ENCODE data around the gene BEST4. TPM values are rescaled to one million over a fixed set of nuclear protein-coding genes. Genes with fewer than 3 reads are reported as not detected.
A peak's percentile ranks its signal among the peaks of the same experiment; 100 is the strongest.

BEST4 gene
- total and polyA plus RNA-seq, 2 donors (not counting 1 experiment from before 2014, with no cell fraction given) = 0.30 to 1.3 TPM

- peaks cover 0 to 21% of the 10 kb centered on the region in 2 experiments for H3K36me3 ChIP-seq (replicated peaks in 1 of 2; ENCODE audit: control extremely low read depth in 1 of 2, control insufficient read depth in 1 of 2, extremely low read depth in 1 of 2, insufficient read depth in 2 of 2, low read length in 1 of 2)
- CTCF ChIA-PET = interaction anchor here (1.1 to 1.7 kb wide), 2 partner anchors 13 to 77 kb away, joined by 3 to 7 read pairs; no protein-coding TSS in a partner anchor
- H3K4me3 Mint-ChIP-seq = no peak overlapping the region
Observed at GRCh38 chr1:44806025-44806703, 18.2 kb upstream of the BEST4 start.

More at GRCh38 chr1:44806025-44806703, 18.2 kb upstream of the BEST4 start:
- no peaks in the 10 kb centered on the region for H3K27me3 ChIP-seq (replicated peaks in 1 of 4; ENCODE audit: control extremely low read depth in 1 of 4, control insufficient read depth in 3 of 4, insufficient read depth in 4 of 4, low read length in 3 of 4)
- peaks cover 51 to 67% of the 10 kb centered on the region in 2 donors for H3K4me1 ChIP-seq (ENCODE audit: control insufficient read depth in 2 of 2, insufficient read depth in 2 of 2, low read length in 2 of 2)
- H4K20me1 ChIP-seq (ENCODE audit: control insufficient read depth, insufficient read depth, low read length, poor library complexity, severe bottlenecking) = no peaks in the 10 kb centered on the region
- POLR2A ChIA-PET = interaction anchor here (4.3 kb wide), 1 partner anchor 13 kb away, joined by 59 read pairs; no protein-coding TSS in a partner anchor
- TF ChIP-seq EZH2 (IDR thresholded peaks at IDR 0.05; ENCODE audit: borderline replicate concordance, insufficient read depth, low read depth, low read length, poor library complexity, severe bottlenecking) = no peak
- no peak for TF ChIP-seq CTCF (IDR thresholded peaks at IDR 0.05)
- intact Hi-C loops (cut with micrococcal nuclease) = no loop called here
- no peak overlapping the region for H3K4me2 ChIP-seq (replicated peaks; ENCODE audit: low read depth, low read length, poor library complexity, severe bottlenecking)
- peaks cover 0 to 3% (median 0%) of the 10 kb centered on the region in 3 donors for H3K9me3 ChIP-seq (ENCODE audit: control extremely low read depth in 1 of 3, control insufficient read depth in 2 of 3, insufficient read depth in 1 of 3, low read length in 2 of 3)
- H2AFZ ChIP-seq (ENCODE audit: insufficient read depth, low read depth, low read length, poor library complexity, severe bottlenecking) = no peak overlapping the region
- H3K27ac Mint-ChIP-seq = peak overlapping the region; percentile 99
- WGBS (ENCODE audit: insufficient coverage) = 99% methylated on average over 67 of the region's 70 CpGs
- peaks cover 5% of the 10 kb centered on the region for H3K79me2 ChIP-seq (ENCODE audit: control insufficient read depth, insufficient read depth, low read length)
- DNase-seq (no peak), ATAC-seq (ENCODE audit: low read depth) (no peak)
- H3K27ac ChIP-seq (ENCODE audit: low read length in 2 of 2) = peak overlapping the region; percentile 91 to 95
- H3K4me3 ChIP-seq (ENCODE audit: control extremely low read depth in 1 of 5, extremely low read depth in 1 of 5, insufficient read depth in 1 of 5, low read depth in 2 of 5, low read length in 4 of 5) = no peak overlapping the region
- no peak overlapping the region for H3K9ac ChIP-seq (ENCODE audit: low read length)
- H3K9me3 Mint-ChIP-seq (ENCODE audit: insufficient read depth) = no peaks in the 10 kb centered on the region
- H3K27me3 Mint-ChIP-seq = no peaks in the 10 kb centered on the region
- H3K4me1 Mint-ChIP-seq = peaks cover 65% of the 10 kb centered on the region
